OCI-LY7 (cell line): ENCODE data around the gene BTBD7.

ENCODE experiments used
- CTCF ChIP-seq: fragments of 200-600 bp; sonication (generic); conservative IDR thresholded peaks from 2 replicates; pipeline ENCODE4 v1.5.1; 2014; ENCODE audit warnings: mild to moderate bottlenecking, antibody characterized with exemption, low read length, moderate library complexity, mixed read lengths
- EZH2phosphoT487 ChIP-seq: fragments of 200-600 bp; sonication (generic); IDR thresholded peaks from 2 replicates; pipeline ENCODE4 v1.6.1; 2018; ENCODE audit warnings: low read depth, borderline replicate concordance, mild to moderate bottlenecking, mixed run types, antibody characterized with exemption, low read length, moderate library complexity, mixed read lengths

GRCh38 chr14:93207468-93208308 lies 125.1 kb downstream of the BTBD7 start:
- peak; percentile 66 for TF ChIP-seq CTCF
- TF ChIP-seq EZH2phosphoT487: no peak
